ENCODE results near the gene ZNF385D.

DNA sequence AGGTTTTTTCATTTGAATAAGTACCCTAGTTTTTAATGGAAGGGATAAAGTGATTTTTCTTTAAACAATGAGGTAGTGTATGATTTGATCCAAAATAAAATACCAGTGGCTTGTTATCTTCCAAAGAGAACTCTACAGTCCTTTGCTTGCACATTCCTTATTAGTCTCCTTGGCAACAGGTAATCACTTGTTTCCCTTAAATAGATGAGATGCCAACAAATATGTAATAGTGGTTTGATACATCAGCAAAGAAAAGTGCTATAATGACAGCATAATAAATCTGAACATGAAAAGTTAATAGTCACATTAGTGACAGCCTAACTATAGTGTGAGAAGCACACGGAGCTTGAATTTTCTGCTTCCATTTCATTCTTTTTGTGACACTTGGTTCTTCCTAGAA, 360.2 kb downstream of the ZNF385D start:
- no peak for TF ChIP-seq POLR2A (IDR thresholded peaks at IDR 0.05)
- TF ChIP-seq, protein P1, sequence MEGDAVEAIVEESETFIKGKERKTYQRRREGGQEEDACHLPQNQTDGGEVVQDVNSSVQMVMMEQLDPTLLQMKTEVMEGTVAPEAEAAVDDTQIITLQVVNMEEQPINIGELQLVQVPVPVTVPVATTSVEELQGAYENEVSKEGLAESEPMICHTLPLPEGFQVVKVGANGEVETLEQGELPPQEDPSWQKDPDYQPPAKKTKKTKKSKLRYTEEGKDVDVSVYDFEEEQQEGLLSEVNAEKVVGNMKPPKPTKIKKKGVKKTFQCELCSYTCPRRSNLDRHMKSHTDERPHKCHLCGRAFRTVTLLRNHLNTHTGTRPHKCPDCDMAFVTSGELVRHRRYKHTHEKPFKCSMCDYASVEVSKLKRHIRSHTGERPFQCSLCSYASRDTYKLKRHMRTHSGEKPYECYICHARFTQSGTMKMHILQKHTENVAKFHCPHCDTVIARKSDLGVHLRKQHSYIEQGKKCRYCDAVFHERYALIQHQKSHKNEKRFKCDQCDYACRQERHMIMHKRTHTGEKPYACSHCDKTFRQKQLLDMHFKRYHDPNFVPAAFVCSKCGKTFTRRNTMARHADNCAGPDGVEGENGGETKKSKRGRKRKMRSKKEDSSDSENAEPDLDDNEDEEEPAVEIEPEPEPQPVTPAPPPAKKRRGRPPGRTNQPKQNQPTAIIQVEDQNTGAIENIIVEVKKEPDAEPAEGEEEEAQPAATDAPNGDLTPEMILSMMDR (IDR thresholded peaks at IDR 0.05), result no peak

All from uterus (tissue), 2 donors.